GM18507 (cell line): ENCODE data around the gene RXRA.
"Not testable (repeated sequence)": the region's sequence is repeated elsewhere in the genome, so short reads cannot be mapped to it uniquely, and the experiment has no call there.

Experiments used
- DNase-seq: peaks from one replicate; pipeline ENCODE4 v3.0.0; 2011; ENCODE audit warnings: low read depth; ENCODE audit not compliant: insufficient read length; ENCODE audit errors: extremely low spot score
- FAIRE-seq: peaks from 2 replicates; lab custom pipeline; 2011; peaks lifted over from hg19 to GRCh38; lab: Jason Lieb, UNC

RXRA gene

GRCh38 chr9:134293031-134293521, 33.2 kb upstream of the RXRA start:
- no peak for FAIRE-seq
- DNase-seq = no peak

GRCh38 chr9:134293611-134294152, 32.6 kb upstream of the RXRA start:
- FAIRE-seq (no peak), DNase-seq (no peak)

GRCh38 chr9:134294153-134295071, 31.8 kb upstream of the RXRA start:
- no peak for DNase-seq
- no peak for FAIRE-seq

GRCh38 chr9:134295101-134295745, 31.0 kb upstream of the RXRA start:
- DNase-seq (no peak), FAIRE-seq (no peak)

- FAIRE-seq (no peak), DNase-seq (no peak)
Measured at GRCh38 chr9:134295746-134296250, 30.5 kb upstream of the RXRA start.

GRCh38 chr9:134296301-134297082, 29.8 kb upstream of the RXRA start:
- DNase-seq = no peak
- FAIRE-seq = no peak

- no peak for FAIRE-seq
- DNase-seq = no peak
Measured at GRCh38 chr9:134297083-134297410, 29.2 kb upstream of the RXRA start.

- DNase-seq (no peak), FAIRE-seq (no peak)
Measured at GRCh38 chr9:134297576-134297975, 28.7 kb upstream of the RXRA start.

GRCh38 chr9:134298000-134298399, 28.3 kb upstream of the RXRA start:
- DNase-seq (no peak), FAIRE-seq (no peak)

GRCh38 chr9:134299068-134299467, 27.2 kb upstream of the RXRA start:
- FAIRE-seq = no peak
- DNase-seq = no peak

GRCh38 chr9:134299883-134300282, 26.4 kb upstream of the RXRA start:
- DNase-seq (no peak), FAIRE-seq (no peak)

GRCh38 chr9:134301387-134302129, 24.7 kb upstream of the RXRA start:
- DNase-seq (peak; percentile 26), FAIRE-seq (peak; percentile 87)

- FAIRE-seq (no peak), DNase-seq (no peak)
Measured at GRCh38 chr9:134302130-134302817, 24.0 kb upstream of the RXRA start.

- DNase-seq (no peak), FAIRE-seq (no peak)
Measured at GRCh38 chr9:134303601-134304000, 22.7 kb upstream of the RXRA start.

- DNase-seq (no peak), FAIRE-seq (no peak)
Measured at GRCh38 chr9:134304261-134304660, 22.0 kb upstream of the RXRA start.

- no peak for FAIRE-seq
- no peak for DNase-seq
Measured at GRCh38 chr9:134304690-134305089, 21.6 kb upstream of the RXRA start.

- DNase-seq (no peak), FAIRE-seq (no peak)
Measured at GRCh38 chr9:134305533-134305932, 20.7 kb upstream of the RXRA start.

GRCh38 chr9:134306042-134306441, 20.2 kb upstream of the RXRA start:
- not testable (repeated sequence) for DNase-seq, FAIRE-seq
